GM12873 (cell line): ENCODE results near the gene BOK.

ENCODE experiments used
- CTCF ChIP-seq: IDR thresholded peaks from 2 replicates; pipeline ENCODE4 v1.5.1; 2012; ENCODE audit warnings: low read depth, mild to moderate bottlenecking, moderate library complexity, low read length, control low read depth; ENCODE audit not compliant: insufficient read depth; ENCODE audit errors: missing control alignments

Gene BOK

GRCh38 chr2:241547781-241548450 is 10.6 kb upstream of the BOK start:
- TF ChIP-seq CTCF = no peak

- TF ChIP-seq CTCF = no peak
These were observed 10.1 kb upstream of the BOK start for GRCh38 chr2:241548451-241548835.

- TF ChIP-seq CTCF = no peak
These were observed 7.6 kb upstream of the BOK start for GRCh38 chr2:241550616-241551580.

GRCh38 chr2:241551599-241551997 is 6.9 kb upstream of the BOK start:
- TF ChIP-seq CTCF = no peak

GRCh38 chr2:241551998-241552737 is 6.4 kb upstream of the BOK start:
- TF ChIP-seq CTCF = no peak

GRCh38 chr2:241553512-241553830 is 5.1 kb upstream of the BOK start:
- TF ChIP-seq CTCF = no peak

GRCh38 chr2:241553981-241554380 is 4.6 kb upstream of the BOK start:
- no peak for TF ChIP-seq CTCF
